NCI-H748 (cell line): Measurements from ENCODE around the gene CKLF.
"Not testable (repeated sequence)": the region's sequence is repeated elsewhere in the genome, so short reads cannot be mapped to it uniquely, and the experiment has no call there.

Experiments
- DNase-seq: peaks from one replicate; lab custom pipeline; 2025; ENCODE audit not compliant: unreplicated experiment; lab: John Stamatoyannopoulos, UW

The CKLF gene

DNA sequence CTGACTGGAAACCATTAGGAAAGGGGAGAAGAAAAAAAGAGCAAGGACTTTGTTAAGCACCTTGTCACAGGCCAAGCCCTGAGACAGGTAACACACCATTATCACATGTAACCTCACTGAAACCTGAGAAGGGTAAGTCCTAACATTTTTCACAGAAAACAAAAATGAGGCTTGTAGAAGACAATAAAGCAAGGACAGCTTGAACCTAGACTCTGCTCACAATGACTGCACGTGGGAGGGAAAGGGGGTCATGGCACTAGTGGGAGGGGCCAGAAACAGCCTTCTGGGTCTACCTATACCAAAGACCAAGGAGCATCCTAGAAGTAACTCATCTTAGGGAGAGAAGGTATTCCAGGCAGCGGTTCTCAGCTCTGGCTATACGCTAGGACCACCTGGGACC is 10.0 kb upstream of the CKLF start:
- no peak for DNase-seq

DNA sequence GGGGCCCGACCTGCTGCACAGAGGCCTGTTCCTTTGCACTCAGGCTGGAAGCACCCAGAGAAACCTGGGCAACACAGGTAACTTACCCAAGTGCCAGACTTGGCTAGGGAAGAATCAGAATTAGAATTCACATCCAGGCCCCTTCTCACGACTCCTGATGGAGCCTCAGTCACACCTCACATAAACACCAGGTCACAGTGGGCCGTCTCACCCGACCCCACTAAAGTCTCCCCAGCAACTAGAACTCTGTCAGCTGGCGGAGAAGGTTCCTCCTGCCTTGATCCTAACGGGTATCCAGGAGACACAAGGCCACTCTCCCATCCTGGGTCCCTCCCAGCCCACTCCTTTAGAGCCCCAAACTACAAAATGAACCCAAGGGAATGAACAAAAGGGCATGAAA is 8.8 kb upstream of the CKLF start:
- DNase-seq: no peak

DNA sequence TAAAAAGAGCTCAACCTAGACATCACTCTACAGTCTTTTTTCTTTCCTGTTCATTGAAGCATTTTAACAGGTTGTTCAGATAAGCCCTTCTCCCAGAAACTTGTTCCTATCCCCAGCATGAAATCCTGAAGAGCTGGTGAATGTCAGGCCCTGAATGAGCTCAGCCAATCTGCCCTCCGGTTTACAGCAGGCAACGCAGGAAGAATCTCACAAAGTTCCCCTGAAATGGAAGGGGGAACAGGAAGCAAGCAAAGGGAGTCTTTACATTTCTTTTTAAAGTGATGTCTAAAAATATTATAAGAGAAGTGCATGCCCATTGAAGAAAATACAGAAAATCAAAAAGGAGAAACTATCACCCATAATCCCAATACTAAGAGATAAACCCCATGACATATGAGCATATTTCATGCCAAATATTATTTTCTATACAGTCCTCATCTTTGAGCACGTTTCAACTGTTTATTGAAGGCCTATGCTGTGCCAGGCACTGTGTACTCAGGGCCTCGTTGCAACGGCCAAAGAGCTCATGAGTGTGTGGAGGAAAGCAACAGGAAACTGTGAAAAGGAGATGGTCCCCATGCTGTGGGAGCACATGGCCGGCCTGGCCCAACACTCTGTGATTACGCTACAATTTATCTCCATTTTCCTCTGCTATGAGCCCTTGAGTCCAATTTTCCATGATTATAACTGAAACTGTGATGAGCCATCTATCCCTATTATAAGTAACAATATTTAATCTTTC is 8.2 kb upstream of the CKLF start:
- DNase-seq: no peak

DNA sequence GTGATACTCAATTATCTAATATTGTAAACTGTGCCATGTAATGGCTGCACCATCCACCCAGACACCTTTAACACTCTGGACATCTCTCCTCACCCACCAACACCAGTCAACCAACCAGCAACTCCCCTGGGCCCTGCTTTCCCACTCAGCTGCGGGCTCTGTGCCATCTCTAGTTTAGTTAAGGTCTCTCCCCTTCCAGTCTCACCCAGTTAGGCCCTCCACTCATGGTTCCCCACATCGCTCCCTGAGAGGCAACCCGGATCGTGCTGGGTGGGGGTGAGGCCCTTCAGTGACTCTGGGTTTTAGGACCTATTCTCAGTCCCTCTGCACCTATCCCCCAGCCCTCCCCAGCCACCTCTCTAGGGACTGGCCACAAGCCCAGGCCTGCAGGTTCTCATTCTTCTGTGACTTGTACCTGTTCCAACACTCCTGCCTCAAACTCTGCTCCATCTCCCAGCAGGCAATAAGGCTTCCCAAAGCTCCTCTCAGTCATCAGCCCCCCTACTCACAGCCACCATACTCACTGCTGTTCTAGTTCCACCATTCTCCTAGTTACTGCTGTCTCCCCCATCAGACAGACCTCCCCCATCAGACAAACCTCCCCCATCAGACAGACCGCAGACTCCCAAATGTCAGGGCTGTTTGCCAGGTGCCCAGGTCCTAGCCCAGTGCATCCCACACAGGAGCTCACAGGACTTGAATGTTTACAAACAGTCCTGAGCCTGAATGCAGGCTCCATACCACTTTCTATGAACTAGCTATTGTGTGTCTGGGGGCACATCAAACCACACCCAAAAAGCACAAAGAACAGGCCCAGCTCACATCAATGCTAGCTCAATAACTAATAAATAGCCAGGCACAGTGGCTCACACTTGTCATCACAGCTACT is 5.0 kb upstream of the CKLF start:
- DNase-seq: peak; percentile 2

DNA sequence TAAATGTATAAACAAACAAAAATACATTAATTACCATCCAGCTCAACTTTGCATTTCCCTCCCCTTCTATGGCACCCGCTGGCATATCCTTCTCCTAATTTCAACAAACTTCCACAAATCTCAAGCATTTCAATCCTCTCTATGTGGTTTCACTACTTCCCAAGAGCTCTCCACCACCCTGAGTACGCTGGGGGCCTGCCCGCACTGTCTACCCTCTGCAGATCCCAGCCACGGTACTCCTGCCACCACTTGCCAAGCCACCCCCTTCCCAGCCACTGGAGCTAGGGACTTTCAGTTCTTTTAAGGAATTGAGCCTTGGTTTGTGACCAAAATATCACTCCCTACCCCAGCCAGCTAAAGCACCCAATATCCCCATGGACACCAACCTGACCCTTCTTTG is 4.3 kb upstream of the CKLF start:
- DNase-seq: no peak

DNA sequence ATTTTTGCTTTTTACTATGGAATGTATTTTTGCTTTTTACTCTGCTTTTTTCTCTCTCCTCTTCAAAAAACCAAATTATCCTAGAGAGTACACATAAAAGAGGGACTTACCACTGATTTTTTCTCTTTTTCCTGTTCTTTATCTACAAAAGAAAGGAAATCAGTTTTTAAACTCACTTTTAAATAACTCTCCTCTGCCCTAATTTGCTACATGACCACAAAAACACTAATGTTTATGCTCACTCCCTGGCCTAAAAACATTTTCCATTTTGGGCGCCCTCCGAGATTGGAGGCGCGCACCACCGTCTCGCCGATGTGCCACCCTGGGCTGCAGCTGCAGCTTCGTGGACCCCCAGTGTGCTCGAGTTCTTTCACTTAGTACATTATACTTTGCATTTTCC is 3.5 kb upstream of the CKLF start:
- DNase-seq: no peak

DNA sequence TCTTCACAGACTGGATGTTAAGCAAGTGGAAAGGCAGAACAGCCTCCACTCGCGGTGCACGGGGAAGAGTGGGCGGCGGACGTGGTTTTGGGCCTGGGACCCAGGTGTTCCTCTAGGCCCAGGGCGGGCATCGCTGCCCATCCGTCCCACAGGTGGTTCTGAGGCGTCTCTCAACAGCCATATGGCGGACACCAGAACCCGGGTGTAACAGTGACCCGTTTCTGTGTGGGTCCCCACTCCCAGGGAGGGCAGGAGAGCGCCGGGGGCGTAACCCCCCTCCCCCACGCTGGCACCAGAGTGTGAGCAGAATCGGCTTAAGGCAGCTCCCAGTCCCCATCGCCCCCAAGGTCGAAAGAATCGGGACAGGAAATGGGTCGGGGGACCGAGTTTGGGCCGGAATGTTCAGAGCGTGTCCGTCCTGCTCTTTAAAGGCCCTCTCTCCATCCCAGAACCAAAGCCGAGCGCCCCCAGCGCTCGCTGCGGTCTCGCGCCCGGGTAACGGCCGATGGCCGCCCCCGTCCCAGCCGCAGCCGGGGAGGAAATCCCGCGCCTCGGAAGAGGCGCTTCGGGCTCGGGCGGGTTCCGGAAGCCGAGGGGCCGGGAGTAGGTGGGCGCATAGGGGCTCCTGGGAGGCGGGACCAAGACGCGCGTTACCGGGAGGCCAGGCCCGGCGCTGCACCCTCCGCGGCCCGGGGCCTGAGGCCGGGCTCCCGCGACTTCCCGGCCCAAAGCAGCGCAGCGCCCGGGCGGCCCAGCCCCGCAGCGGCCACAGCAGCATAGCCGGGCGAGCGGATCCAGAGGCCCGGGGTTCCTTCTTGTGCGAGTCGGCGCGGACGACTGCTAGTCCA is 2.9 kb upstream of the CKLF start, which contains the start of gene TK2:
Gene TK2 (minus strand): TSS at position 839 of the 848 bp plus-strand sequence. CDS start 61 bp downstream, at position 778.
- DNase-seq: peak; percentile 81

DNA sequence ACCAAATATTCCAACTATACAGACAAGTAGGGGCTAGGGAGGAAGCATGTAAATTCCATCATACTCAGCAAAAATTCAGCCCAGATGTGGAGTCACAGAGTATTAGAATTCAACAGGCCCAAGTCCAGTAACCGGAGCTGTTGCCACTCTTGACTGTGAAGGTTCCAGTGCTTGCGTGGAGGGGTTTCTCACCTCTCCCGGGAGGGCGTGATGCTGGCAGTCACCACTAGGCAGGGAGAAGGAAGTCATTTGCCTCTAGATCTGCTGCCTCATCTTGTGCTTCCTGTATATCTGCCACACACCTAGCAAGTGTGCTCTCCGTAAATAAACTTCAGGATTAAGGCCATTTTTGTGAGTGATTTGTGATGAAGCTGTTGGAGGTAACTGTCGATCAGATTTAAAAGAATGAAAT is 1.0 kb upstream of the CKLF start:
- peak; percentile 47 for DNase-seq

DNA sequence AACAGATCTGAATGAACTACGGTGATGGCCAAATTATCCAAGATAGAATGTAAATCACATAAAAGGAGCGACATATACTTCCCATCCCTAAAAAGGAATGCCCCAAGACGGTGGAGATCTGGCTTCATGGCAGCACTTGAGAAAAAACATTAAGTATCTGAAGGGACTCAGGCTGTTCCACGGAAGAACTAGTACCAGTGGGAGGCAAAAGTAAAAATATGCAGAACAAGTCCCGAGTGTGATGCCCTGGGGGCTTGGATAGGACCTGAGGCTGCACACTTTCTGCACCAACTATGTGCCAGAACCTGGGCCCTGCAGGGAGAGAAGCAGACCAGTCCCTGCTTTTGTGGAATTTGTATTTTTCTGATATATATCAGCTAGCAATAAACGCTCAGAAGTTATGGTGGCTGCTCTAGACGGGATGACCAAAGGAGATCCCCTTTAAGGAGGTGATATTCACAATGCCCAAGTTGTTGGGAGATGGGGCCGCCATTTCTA is 539 bp upstream of the CKLF start:
- DNase-seq: no peak

DNA sequence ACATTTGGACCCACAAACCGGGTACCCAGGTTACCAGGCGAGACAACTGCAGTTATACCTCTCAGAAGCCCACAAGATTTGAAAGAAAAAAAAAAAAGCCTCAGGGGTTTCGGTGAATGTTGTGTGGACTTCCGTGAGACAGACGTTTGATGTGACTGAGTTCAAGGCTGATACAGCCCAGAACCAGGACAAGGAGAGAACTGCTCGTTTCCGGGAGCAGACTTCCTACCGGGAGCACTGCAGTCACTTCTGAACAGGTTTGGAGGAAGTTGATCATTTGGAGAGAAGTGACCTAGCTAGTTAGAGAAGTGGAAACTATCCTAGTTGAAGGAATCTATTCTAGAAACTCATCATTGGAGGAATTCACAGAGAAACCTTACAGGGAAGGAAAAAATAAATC is 847 bp downstream of the CKLF start:
- DNase-seq: peak; percentile 26

DNA sequence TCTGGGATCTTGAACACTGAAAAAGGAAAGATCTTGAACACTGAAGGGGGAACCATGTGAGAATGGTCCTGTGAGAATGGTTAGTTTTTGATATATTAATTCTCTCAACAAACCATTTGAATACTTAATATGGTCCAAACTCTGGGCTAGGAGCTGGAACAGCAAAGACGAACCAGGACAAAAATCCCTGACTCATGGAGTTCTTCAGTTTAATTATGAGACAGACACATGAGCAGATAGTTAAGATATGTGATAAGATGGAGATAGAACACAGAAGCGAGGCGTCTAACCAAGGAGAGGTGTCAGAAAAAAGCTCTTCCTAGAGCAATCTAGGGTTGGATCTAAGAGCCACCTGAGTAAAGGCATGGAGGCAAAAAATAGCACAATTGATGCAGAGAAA is 1.6 kb downstream of the CKLF start:
- no peak for DNase-seq

DNA sequence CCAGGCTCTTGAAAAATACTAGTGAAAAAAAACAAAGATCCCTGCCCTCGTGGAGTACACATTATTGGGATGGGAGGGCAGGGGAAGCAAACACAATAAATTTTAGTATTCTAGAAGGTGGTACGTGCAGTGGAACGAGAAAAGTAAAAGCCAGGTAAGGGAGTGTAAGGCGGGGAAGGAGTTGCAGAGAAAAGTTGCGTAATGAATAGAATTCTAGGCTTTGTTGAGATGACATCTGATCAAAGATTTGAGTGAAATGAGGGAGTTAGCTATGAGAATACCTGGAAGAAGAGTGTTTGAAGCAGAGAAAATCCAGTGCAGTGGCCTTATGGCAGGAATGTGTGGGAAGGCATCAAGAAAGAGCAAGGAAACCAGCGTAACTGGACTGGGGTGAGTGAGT is 2.1 kb downstream of the CKLF start:
- no peak for DNase-seq

DNA sequence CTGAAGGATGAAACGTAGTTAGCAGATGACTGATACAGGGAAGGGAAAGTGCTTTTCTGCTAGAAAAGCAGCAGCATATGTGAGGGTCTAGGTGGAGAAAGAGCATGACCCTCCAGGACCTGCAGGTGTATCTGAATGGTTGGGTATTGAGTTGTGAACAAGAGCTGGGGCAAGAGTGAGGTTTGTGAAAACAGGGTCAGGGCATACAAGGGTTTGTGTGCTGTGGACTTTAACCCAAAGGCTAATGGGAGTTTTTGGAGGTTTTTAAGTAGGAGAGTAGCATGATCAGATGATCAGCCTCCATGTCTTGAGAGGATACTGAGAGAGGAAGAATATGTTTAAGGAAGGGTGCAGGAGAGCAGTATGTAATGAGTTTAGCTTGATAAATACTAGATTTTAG is 7.7 kb downstream of the CKLF start:
- DNase-seq: no peak

DNA sequence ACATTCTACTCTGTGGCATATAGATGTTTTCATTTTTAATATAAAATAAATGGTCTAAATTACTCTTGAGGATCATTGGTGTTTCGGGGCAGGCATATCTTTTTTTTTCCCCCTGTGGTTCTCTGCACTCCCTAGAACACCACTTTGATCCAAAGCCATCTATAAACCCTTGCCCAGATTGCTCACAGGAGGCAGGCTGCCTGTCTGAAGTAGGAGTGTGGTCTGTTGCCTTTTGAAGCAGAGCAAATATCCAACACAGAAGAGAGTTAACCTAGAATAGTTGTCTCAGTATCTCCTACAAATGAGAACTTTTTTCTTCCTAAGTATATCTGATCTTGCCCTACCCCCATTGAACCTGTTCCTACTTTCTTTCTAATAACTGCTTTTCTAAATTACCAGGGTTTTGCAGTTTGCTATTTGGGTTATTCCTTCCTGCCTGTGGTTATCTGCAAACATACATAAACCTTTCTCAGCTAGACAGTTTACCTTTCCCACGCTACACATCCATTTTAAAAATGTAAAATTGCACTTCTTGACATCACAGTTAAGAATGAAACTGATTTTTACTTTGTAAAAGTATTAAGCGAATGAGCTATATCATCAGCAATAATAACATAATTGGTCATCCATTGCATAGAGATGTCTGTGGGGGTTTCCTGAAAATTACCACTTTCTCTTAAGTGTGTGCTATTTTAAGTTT is 9.2 kb downstream of the CKLF start:
- DNase-seq: no peak

DNA sequence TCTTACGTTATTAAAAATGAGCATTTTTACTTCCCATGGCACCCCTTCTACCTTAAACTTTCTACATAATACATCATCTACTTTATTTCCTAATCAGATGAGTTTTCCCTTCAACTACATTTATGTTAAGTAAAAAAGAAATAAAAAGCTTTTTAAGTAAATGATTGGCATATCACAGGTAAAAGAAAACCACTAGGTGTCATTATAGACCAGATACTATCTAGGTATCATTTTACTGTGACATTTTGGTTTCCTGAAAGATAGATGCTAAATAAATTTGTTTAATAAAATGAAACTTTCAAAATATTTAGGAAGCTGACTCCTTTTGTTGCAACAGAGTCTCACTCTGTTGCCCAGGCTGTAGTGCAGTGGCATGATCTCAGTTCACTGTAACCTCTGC is 10.0 kb downstream of the CKLF start:
- no peak for DNase-seq

DNA sequence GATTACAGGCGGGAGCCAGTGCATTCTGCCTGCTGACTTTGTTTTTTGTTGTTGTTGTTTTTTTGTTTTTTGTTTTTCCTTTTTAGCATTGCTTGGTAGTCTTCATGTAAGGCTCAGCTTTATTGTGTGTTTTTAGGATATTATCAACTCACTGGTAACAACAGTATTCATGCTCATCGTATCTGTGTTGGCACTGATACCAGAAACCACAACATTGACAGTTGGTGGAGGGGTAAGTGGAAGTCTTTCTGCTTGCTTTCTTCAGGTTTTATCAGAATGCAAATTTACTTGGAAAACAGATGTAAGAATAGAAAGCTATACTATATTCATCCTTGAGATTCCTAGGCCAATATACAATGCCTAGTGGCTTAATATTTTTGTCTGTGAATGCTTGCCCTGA is 10.6 kb downstream of the CKLF start:
- DNase-seq: no peak

DNA sequence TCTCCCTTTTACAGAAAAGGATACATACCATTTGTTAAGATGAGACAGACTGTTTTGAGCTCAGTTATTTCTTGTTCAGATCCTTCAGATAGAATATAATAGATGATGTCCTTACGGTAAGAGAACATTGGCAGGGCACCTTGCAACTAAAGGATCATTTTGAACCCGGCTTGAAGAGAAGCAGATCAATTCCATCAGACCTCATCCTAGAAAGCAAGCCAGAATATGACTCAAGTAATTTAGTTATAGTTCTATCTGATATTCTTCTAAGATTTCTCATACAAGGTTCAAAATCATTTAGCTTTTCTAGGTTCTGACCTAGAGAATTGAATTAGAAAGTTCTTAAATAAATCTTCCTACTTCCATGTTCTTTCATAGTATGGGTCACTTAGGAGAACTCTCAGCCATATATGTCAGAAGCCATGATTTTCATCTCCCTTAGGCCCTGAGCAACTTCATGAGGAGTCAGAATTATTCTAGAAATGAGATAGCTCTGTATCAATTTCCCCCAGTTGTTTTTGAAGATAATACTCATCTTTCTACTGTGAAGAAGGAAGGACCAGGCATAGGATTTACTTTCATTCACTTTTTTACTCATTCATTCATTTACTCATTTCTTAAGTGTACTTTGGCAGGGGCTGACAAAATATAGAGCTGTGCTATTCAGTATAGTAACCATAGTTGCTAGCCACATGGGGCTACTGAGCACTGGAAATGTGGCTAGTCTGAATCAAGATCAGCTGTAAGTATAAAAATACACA is 11.4 kb downstream of the CKLF start:
- no peak for DNase-seq

DNA sequence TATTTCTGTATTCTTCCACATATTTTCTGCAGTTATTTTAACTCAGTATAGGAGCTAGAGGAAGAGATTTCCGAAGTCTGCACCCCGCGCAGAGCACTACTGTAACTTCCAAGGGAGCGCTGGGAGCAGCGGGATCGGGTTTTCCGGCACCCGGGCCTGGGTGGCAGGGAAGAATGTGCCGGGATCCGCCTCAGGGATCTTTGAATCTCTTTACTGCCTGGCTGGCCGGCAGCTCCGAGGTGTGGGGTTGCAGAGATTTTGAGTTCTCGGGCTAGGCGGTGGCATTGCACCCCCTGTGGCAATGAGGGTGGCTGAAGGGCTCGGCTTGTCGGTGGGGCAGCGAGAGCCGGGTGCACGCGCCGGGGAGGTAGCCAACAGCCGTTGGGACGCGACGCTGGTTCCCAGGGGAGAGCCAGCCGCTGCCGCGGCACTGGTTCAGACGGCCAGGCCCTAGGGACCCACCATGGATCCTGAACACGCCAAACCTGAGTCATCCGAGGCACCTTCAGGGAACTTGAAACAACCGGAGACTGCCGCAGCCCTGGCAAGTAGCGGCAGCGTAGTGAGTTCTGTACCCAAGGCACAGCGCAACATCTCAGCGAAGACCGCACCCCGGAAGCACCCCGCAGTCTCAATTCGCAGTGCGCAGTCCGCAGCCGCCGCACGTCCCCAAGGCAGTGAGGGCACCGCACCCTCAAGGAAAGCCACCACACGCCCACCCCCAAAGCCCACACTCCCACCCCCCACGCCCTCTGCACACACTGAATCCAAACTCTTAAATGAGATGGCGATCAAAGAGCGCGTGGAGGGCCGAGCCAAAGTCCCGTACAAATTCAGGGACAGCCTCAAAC is 13.9 kb downstream of the CKLF start, which contains the start of gene CMTM1:
Gene CMTM1 (plus strand): TSS at position 389 of the 851 bp plus-strand sequence. CDS start 75 bp downstream, at position 464.
- no peak for DNase-seq

DNA sequence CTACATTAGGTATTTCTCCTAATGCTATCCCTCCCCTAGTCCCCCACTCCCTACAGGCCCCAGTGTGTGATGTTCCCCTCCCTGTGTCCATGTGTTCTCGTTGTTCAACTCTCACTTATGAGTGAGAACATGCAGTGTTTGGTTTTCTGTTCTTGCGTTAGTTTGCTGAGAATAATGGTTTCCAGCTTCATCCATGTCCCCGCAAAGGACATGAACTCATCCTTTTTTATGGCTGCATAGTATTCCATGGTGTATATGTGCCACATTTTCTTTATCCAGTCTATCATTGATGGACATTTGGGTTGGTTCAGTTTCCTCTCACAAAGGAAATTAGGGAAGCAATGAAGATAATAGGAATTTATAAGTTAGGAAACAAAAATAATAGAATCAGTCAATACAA is 14.9 kb downstream of the CKLF start:
- not testable (repeated sequence) for DNase-seq
